ENCODE measurements around the gene CDKAL1.
A peak's percentile ranks its signal among the peaks of the same experiment; 100 is the strongest.

CDKAL1 gene

DNA sequence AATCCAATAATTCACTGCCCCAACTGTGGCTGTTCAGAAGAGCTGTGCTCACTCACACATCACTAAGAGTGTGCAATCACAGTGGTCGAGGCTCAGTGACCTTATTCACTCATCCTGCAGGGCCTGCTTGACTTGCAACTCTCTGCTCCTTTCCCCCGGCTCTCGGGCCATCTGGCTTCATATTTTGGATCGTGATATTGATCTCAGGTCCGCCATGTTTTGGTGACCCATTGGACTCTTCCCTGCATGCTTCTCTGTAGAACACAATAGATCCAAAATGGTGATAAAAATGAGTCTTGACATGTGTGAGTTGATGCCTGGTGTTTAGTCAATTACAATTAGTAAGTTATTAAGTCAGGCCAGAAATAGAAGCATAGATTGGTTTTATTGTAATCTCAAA, 745.4 kb downstream of the CDKAL1 start:
- H3K9me3 ChIP-seq = no peaks in the 10 kb centered on the region
- H3K4me3 ChIP-seq (ENCODE audit: low read depth, low read length) = no peak overlapping the region
- H3K4me1 ChIP-seq = peaks cover 38% of the 10 kb centered on the region
- H3K27me3 ChIP-seq = no peaks in the 10 kb centered on the region
- peak; percentile 19 for DNase-seq
- no peaks in the 10 kb centered on the region for H3K36me3 ChIP-seq
- TF ChIP-seq, protein P1, sequence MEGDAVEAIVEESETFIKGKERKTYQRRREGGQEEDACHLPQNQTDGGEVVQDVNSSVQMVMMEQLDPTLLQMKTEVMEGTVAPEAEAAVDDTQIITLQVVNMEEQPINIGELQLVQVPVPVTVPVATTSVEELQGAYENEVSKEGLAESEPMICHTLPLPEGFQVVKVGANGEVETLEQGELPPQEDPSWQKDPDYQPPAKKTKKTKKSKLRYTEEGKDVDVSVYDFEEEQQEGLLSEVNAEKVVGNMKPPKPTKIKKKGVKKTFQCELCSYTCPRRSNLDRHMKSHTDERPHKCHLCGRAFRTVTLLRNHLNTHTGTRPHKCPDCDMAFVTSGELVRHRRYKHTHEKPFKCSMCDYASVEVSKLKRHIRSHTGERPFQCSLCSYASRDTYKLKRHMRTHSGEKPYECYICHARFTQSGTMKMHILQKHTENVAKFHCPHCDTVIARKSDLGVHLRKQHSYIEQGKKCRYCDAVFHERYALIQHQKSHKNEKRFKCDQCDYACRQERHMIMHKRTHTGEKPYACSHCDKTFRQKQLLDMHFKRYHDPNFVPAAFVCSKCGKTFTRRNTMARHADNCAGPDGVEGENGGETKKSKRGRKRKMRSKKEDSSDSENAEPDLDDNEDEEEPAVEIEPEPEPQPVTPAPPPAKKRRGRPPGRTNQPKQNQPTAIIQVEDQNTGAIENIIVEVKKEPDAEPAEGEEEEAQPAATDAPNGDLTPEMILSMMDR (IDR thresholded peaks at IDR 0.05; ENCODE audit: low read depth, low read length) = no peak

DNA sequence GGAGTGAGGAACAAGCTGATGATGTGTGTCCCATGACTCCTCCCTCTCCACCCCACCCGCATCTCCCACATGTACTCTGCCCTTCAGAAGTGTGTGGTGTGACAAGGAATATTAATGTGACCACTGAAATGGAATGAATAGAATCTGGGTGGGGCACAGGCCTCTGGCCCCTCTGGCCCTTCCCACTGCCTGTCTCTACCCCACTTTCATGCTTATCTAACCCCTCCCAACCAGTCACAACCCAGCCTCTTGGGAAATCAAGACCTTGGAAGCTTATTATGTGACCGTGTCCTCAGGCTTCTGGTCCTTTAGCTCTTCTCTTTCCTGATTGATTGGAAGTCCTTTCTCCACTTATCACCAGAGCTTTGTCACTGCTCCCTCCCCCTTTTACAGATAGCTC, 747.1 kb downstream of the CDKAL1 start:
- DNase-seq = peak; percentile 58
- TF ChIP-seq, protein P1 (IDR thresholded peaks at IDR 0.05; ENCODE audit: low read depth, low read length) = no peak
- Histone ChIP-seq H3K9me3 (no peaks in the 10 kb centered on the region), H3K36me3 (no peaks in the 10 kb centered on the region), H3K27me3 (no peaks in the 10 kb centered on the region), H3K4me1 (peaks cover 28% of the 10 kb centered on the region), H3K4me3 (ENCODE audit: low read depth, low read length) (no peak overlapping the region)

Data from BE2C (cell line).